NOMO-1 treated with dmso at 0.1 percent for 144 hours (cell line): ENCODE measurements around the gene EPC1.

Experiments
- DNase-seq: peaks from one replicate; lab custom pipeline; 2025; ENCODE audit not compliant: unreplicated experiment; lab: John Stamatoyannopoulos, UW

EPC1 gene

DNA sequence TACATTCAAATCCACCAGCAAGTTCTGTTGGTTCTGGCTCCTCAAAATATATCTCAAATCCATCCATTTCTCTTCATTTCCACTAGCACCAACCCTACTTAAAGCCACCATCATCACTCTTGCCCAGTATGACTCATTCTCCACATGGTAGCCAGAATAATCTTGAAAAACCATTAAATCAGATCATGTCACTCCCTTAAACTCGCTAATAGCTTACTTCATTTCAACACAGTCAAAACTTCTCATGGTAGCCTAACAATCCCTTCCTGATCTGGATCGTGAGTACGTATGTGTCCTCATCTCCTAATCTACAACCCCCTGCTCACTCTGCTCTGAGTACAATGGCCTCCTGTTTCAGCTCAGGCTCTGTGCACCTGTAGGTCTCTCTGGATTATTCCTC is 8.7 kb downstream of the EPC1 start:
- no peak for DNase-seq

DNA sequence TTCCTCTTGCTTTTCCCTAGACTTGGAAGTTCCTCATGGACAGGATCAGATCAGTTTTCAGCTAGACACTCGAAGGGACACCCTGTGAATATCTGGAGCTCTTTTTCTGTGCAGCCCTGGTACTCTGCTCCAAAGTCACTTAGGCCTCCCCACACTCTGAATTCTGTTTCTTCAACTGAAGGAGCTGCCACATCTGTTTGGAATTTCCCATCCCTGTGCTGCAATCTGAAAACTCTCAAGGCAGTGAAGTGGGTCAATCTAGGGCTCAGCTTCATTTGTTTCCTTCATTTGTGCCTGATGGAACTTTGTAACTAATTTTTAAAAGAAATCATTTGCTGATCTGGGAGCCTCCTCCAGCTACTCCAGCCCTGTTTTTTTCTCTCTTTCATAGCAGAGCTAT is 9.6 kb downstream of the EPC1 start:
- DNase-seq, result no peak

- no peak for DNase-seq
Measured at GRCh38 chr10:32333849-32334248, 13.1 kb downstream of the EPC1 start.

GRCh38 chr10:32332299-32332750 is 14.6 kb downstream of the EPC1 start:
- DNase-seq, result no peak

- DNase-seq, result no peak
Measured at GRCh38 chr10:32331606-32332005, 15.4 kb downstream of the EPC1 start.

DNA sequence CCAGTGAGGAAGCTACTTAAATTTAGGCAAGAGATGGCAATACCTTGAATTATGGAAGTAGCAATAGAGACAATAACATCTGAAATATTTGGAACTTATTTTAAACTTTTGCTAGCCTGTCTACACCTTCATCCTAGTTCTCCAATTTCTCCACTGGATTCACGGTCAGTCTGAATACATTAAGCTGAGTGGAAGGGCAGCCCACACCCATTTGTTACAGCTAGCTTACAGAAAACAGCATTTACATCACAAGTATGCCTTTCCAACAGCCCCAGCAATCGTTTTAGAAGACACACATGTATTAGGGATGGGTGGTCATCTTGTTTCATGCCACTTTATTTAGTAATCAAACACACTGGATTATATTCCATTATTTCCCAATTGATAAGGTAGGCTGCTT is 16.7 kb downstream of the EPC1 start:
- no peak for DNase-seq

DNA sequence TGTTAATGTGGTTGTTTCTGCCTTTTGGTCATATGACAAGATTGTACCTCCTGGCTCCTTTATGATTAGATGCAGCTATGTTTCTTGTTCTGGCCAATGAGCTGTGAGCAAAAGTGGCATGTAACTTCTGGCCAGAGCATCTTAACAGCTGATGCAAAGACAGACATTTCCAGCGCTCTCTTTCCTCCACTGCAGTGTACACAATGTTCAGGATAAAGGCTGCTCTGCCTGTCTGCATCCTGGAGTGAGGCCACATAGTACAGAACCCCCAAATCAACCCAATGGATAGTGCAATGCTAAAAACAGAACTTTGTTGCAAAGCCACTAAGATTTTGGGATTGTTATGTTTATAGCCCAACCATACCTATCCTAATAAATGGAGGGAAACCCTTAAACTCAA is 17.9 kb downstream of the EPC1 start:
- DNase-seq, result no peak

- no peak for DNase-seq
Measured at GRCh38 chr10:32328499-32328898, 18.5 kb downstream of the EPC1 start.

- no peak for DNase-seq
Measured at GRCh38 chr10:32327364-32327691, 19.6 kb downstream of the EPC1 start.

- DNase-seq, result no peak
Measured at GRCh38 chr10:32326680-32327363, 20.1 kb downstream of the EPC1 start.

GRCh38 chr10:32326119-32326518 is 20.8 kb downstream of the EPC1 start:
- DNase-seq, result no peak

- no peak for DNase-seq
Measured at GRCh38 chr10:32323051-32323450, 23.9 kb downstream of the EPC1 start.

DNA sequence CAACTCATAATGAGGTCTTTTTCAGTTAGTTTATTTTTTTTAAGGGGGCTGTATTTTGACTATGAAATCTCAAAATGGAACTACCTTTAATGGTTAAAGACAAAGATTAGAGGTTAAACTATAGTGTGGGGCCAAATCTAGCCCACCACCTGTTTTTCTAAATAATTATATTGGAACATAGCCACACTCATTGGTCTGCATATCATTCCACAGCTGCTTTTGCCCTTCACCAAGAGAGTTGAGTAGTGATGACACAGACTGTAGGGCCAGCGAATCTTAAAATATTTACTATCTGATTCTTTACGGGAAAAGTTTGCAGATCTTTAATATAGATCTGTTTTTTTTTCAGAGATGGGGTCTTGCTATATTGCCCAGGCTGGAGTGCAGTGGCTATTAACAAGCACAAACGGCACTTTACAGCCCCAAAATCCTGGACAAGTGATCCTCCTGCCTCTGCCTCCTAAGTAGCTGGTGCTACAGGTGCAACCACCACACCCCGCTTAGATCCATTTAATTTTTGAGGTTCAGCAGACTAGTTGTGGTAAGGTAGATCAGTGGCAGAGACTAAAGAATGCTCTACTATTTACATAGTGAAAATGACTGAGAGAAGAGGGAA is 25.8 kb downstream of the EPC1 start:
- no peak for DNase-seq

DNA sequence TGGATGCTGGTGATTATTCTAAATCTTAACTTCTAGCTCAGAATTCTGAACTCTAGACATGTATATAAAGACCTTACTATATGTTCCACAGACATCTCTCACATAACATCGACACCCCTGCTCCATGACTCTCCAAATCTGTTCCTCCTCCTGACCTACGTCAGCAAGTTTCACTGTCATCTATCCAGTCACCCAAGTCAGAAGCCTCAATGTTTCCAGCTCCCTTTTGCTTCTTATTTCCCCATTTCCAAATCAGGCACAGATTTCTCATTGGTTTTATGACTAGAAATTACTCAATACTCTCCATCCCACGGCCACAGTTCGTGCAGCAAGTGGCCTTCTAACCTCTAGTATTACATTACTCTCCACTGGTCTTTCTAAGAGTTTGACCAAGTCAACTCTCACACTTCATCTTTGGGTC is 28.5 kb downstream of the EPC1 start:
- peak; percentile 65 for DNase-seq

DNA sequence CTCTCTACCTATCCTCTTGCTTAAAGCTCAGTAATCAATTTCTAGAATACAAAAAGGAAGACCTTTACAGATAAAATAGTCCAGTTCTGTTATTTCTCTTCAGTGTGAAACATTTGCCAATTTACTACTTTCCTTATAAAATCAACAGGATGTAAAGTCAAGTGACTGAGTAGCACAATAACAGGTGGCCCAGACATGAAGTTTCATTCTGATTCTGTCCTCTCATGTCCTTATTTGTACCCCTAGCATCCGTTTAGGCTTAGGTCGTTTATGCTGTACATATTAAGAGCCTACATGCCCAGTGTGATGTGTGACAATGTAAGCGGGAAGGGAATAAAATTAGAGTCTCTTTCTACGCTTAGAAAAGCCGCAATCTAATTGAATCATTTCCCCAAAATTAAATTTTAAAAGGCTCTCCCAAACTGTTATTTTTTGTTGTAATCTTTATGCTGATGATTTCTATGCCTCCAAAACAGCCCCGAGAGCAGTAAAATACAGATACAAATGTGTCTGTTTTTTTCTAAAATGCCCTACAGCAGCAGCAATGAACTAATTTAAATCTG is 29.1 kb downstream of the EPC1 start:
- DNase-seq, result no peak

- DNase-seq, result no peak
Measured at GRCh38 chr10:32315424-32315823, 31.5 kb downstream of the EPC1 start.

- no peak for DNase-seq
Measured at GRCh38 chr10:32314588-32314987, 32.4 kb downstream of the EPC1 start.

- DNase-seq, result no peak
Measured at GRCh38 chr10:32308027-32308603, 38.8 kb downstream of the EPC1 start.

- DNase-seq, result no peak
Measured at GRCh38 chr10:32307609-32308008, 39.3 kb downstream of the EPC1 start.

DNA sequence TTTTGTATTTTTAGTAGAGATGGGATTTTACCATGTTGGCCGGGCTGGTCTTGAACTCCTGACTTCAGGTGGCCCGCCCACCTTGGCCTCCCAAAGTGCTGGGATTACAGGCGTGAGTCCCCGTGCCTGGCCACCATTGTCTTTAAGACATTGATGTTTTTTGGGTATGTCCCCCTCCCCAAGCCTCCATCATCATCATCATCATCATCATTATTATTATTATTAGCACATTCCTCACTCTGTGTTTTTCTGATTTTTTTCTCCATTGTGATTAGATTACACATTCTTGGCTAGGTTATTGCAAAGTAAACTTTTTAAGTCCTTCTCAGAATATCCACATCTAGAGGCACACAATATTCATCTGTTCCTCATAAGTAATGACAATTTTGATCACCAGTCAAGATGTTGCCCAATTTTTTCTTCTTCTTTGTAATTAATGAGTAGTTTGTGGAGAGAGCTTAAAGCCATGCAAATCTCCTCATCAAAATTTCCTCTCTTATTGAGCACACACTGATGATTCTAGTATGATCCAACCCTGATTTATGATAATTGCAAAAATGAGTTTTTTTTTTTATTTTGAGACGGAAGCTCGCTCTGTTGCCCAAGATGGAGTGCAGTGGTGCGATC is 47.5 kb downstream of the EPC1 start:
- no peak for DNase-seq

DNA sequence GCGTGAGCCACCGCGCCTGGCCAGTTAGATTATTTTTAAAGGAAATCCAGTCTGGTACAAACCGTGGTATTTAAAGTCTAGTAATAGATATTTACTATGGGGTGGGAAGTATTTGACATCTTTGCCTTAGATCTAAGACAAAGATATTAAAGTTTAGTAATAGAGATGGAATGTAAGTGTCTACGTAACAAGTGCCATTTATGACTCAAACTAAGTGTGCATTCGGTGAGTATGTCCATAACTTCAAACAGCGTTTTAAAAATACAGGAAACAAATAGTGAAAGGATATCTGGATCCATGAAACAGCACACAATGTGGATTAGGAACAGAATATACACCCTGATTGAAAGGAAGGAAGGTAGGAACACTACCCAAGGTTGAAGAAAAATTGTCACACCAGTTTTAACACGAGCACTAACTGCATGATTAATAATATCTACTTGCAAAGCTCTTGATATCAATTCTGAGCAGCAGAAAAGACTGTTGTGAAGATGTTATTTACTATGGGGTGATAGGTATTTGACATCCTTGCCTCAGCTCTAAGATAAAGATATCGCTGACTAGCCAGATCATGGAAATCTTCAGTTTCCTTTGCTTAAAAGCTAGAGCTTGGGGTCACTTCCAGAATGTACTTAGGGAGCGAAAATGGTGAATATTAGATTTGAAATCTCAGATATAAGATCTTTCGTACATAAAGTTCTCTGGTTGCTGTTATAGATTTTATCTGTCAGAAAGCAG is 48.7 kb downstream of the EPC1 start:
- no peak for DNase-seq
